GM21423 (cell line): ENCODE data around the gene ATAD2B.
"Not testable (repeated sequence)": the region's sequence is repeated elsewhere in the genome, so short reads cannot be mapped to it uniquely, and the experiment has no call there.

Experiments
- ATAC-seq: cut with Tn5 transposase; IDR thresholded peaks from one replicate; pipeline ENCODE4 v1.9.1; 2021; ENCODE audit warnings: mild to moderate bottlenecking, moderate library complexity; ENCODE audit not compliant: unreplicated experiment

ATAD2B gene

GRCh38 chr2:23753291-23754010 is 173.5 kb downstream of the ATAD2B start:
- no peak for ATAC-seq

- no peak for ATAC-seq
Observed at GRCh38 chr2:23751747-23752265, 175.1 kb downstream of the ATAD2B start.

GRCh38 chr2:23746141-23746863 is 180.6 kb downstream of the ATAD2B start:
- peak; percentile 16 for ATAC-seq

- peak; percentile 68 for ATAC-seq
Observed at GRCh38 chr2:23745726-23746105, 181.2 kb downstream of the ATAD2B start.

GRCh38 chr2:23745068-23745725 is 181.7 kb downstream of the ATAD2B start:
- no peak for ATAC-seq

GRCh38 chr2:23736783-23737182 is 190.1 kb downstream of the ATAD2B start:
- ATAC-seq, result not testable (repeated sequence)

GRCh38 chr2:23734416-23734815 is 192.5 kb downstream of the ATAD2B start:
- no peak for ATAC-seq

- ATAC-seq, result not testable (repeated sequence)
Observed at GRCh38 chr2:23723029-23723428, 203.9 kb downstream of the ATAD2B start.

GRCh38 chr2:23722255-23722654 is 204.7 kb downstream of the ATAD2B start:
- ATAC-seq, result no peak

GRCh38 chr2:23721454-23721826 is 205.5 kb downstream of the ATAD2B start:
- no peak for ATAC-seq

- ATAC-seq, result no peak
Observed at GRCh38 chr2:23720705-23721453, 206.0 kb downstream of the ATAD2B start.

- ATAC-seq, result no peak
Observed at GRCh38 chr2:23719716-23720115, 207.2 kb downstream of the ATAD2B start.

GRCh38 chr2:23718931-23719700 is 207.8 kb downstream of the ATAD2B start:
- no peak for ATAC-seq

GRCh38 chr2:23713351-23713750 is 213.6 kb downstream of the ATAD2B start:
- no peak for ATAC-seq

GRCh38 chr2:23712756-23713151 is 214.2 kb downstream of the ATAD2B start:
- no peak for ATAC-seq

- no peak for ATAC-seq
Observed at GRCh38 chr2:23711979-23712755, 214.8 kb downstream of the ATAD2B start.

GRCh38 chr2:23709311-23709710 is 217.6 kb downstream of the ATAD2B start:
- no peak for ATAC-seq

- ATAC-seq, result no peak
Observed at GRCh38 chr2:23708771-23709170, 218.2 kb downstream of the ATAD2B start.

GRCh38 chr2:23707096-23707495 is 219.8 kb downstream of the ATAD2B start:
- ATAC-seq, result no peak
